ENCODE data around the gene CPM.

The CPM gene

DNA sequence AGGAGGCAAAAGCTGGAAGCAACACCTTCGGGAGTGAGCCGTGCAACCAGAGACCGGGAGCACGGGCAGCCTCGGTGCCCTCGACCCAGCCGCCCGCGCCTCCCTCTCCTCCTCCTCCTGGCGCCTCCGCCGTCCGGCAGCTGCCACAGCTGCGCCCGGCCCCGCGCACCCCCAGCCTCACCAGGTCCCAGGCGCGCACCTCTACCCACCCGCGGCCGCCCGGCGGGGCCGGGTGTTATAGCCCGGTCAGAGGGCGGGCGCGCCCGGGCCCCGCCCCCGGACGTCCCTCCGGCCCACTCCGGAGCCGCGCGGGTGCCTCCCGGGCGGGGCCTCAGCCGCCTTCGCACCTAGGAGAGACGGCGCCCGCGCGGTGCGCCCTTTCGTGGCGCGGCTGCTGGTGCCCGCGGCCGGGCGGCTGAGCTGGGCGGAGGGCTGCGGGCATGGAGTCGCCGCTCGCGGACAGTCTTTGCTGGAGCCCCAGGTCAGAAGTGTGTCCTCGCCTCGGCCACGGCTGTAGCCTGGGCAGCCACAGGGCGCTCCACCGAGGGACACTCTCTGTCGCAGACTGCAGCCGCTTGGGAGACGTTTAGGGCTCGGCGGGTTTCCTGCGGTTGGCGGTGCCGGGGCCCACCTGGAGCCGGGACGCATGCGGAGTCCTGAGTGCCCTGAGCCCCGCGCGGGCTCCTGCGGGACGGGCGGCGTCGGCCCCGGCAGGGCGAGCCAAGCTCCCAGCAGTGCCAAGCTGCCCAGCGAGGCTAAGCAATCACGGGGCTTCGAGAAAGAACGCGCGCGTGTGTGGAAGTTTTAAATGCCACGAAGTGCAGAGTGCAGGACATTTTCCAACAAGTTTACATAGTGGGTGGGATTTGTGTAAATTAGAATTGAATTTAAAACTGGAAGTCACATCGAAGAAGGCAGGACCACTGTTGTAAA, at the start of gene CPM:
TSS of gene CPM (minus strand) at position 211 of the 933 bp plus-strand sequence. CDS start 334 bp downstream, outside the sequence.
- peak; percentile 83 for DNase-seq

DNA sequence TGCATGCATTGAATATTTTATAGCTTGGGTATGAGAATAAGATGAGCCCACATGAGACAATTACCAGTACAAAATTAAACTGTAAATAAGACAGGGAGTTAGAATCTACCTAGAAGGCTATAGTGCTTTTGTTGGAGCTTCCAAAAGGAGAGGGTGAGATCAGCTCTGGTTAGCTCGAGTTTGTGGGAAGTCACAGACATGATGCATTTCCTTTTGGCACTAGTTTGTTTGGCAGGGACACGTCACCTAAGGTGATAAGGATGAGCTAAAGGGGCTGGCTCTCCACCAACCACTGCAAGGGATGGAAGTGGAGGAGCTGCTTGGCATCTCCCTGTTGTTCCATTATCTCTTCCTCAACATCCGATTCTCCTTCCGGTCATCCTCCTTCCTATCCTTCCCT, 48.5 kb upstream of the CPM start:
- no peak for DNase-seq

- DNase-seq = no peak
These were observed 47.7 kb upstream of the CPM start for GRCh38 chr12:68980476-68981212.

DNA sequence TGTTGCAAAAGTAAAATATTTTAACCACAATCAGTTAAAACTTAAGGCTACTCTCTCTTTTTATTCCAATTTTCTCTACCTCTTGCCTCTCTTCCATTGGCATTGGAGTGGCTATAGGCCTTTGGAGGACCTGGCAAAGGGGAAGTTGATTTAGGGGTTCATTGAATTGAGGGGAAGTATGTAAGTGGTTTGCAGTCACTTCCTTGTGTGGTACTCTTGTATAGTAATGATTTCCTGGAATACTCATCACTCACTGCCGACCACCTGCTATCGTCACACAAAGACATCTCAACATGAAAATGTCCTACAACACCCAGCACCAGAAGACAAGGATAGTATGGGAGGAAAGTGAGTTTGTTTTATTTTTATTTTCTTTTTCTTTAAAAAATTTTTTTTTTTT, 45.7 kb upstream of the CPM start:
- DNase-seq = no peak

DNA sequence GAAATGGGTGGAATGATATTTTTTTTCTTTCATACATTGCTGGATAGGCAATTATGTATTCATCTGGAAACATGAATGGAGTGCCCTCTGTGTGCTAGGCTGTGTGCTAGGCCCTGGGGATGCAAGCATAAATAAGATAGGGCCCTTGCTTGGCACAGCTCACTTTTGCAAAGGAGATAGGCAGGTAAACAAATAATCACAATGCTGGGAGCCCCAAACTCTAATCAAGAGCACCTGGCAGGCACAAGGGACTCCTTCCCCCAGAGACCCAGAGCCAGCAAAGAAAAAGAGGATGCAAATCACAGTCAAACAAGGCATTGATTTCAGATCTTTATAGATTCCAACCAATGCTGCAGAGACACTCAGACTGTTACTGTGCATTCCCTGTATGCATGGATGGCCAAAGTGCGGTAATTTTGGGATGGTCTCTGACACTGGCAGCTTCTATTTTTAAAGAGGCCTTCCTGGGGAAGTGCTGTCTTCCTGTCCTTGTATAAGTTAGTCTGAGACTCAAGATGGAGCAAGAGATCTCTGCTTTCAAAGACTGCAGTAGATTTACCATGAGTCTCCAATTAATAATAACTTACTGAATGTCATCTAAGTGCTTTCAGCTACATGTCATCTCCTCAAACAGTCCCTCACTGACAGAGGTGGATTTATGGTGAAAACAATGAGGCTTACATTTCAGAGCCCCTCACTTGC, 45.1 kb upstream of the CPM start:
- no peak for DNase-seq

DNA sequence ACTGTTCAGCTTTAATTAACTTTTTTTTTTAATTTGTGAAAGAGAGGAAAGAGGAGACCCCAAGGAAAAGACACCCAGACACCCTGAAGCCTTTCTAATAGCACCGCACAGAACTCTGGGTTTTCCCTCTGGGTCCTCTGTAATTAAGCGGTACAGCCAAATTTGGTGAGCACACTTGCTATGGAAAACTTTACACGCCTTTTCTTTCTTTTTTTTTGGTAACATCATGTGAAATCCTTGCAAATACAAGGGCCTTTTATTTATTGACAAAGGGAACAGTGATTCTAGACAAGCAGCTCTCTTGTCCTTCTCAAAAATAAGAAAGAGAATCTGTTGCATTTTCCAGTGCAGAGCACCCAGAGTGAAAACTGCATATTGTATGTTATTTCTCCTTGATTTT, 44.4 kb upstream of the CPM start:
- no peak for DNase-seq

- DNase-seq = no peak
These were observed 43.4 kb upstream of the CPM start for GRCh38 chr12:68976395-68976841.

DNA sequence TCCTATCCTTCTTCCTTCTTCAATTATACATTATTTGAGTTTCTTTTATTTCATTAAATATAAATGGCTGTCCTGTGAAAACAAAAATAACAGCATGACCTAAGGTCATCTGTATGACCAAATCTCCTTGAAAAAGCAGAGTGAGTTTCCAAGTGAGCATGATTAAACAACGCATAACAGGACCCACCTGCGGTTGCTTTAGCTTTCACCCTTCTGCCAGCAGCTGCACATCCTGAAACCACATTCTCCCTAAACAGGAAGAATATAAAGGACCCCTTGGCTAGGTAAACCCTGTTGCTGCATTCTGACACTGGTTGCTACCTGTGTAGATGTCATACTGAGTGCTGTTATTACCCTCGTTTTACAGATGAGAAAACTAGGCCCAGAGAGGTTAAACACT, 42.8 kb upstream of the CPM start:
- no peak for DNase-seq

GRCh38 chr12:68972595-68972994, 39.6 kb upstream of the CPM start:
- no peak for DNase-seq

- DNase-seq = no peak
These were observed 38.4 kb upstream of the CPM start for GRCh38 chr12:68971404-68971803.

GRCh38 chr12:68970951-68971350, 38.0 kb upstream of the CPM start:
- no peak for DNase-seq

- DNase-seq = no peak
These were observed 37.3 kb upstream of the CPM start for GRCh38 chr12:68970306-68970705.

- no peak for DNase-seq
These were observed 34.1 kb upstream of the CPM start for GRCh38 chr12:68967046-68967445.

GRCh38 chr12:68963856-68964745, 31.1 kb upstream of the CPM start:
- DNase-seq = no peak

GRCh38 chr12:68962877-68963855, 30.2 kb upstream of the CPM start:
- DNase-seq = no peak

- no peak for DNase-seq
These were observed 27.0 kb upstream of the CPM start for GRCh38 chr12:68959891-68960464.

GRCh38 chr12:68959143-68959858, 26.3 kb upstream of the CPM start:
- DNase-seq = peak; percentile 23

- DNase-seq = peak; percentile 65
These were observed 25.4 kb upstream of the CPM start for GRCh38 chr12:68958322-68958721.

DNA sequence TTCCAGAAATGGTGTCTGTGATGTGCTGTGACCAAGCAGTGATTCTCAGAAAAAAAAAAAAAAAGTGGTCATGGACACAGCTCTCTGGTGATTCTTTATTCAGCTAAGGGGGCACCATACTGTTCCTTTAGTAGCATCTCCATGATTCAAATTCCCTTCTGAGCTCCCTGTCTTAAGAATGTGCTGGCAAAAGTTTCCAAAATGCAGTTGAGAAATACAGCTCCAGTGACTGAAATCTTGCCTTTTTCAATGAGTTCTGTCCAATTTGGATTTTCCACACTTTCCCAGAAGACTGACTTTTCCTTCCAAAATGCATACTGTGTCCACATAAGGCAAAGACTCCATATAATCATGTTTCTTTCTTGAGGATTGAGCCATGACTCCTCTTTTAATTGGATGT, 24.3 kb upstream of the CPM start:
- no peak for DNase-seq

DNA sequence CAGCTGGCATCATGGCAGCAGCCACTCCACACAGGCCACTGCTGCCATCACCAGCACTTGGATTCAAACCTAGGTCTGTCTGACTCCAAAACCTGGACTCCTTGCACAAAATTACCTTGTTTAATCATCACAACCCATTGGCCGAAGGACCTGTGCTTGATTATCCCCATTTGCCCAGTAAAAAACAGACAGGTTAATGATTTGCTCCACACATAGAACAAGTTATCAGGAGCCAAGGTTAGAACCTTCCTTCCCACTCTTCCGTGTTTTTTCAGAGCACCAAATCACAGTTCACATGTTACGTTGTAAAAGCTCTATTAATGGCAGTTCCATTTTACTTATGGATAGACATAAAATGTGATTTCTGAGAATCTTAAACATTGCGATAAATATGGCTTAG, 23.5 kb upstream of the CPM start:
- DNase-seq = no peak

Data from activated CD4-positive, alpha-beta T cell treated with anti-CD3 and anti-CD28 coated beads for 48 hours (primary cell).